Measurements from ENCODE around the gene TCP10L. TPM values are rescaled to one million over a fixed set of nuclear protein-coding genes. Genes with fewer than 3 reads are reported as not detected.
A peak's percentile ranks its signal among the peaks of the same experiment; 100 is the strongest.
"Not testable (repeated sequence)": the region's sequence is repeated elsewhere in the genome, so short reads cannot be mapped to it uniquely, and the experiment has no call there.

Gene TCP10L
- under 1 TPM in 2 of 4 donors, not detected in 2; 0.14 to 0.79 TPM for total RNA-seq

GRCh38 chr21:32585042-32585710 lies at the start of gene TCP10L:
TCP10L (minus strand) TSS chr21:32585523; CDS start chr21:32584304, 1,219 bp downstream.
- Histone ChIP-seq H3K4me1 (no peaks in the 10 kb centered on the region), H3K27me3 (no peaks in the 10 kb centered on the region), H3K9me3 (no peaks in the 10 kb centered on the region), H3K36me3 (no peaks in the 10 kb centered on the region), H3K4me3 (no peak within 1 kb of the TSS), H3K27ac (no peak within 1 kb of the TSS)
- in situ Hi-C loops (cut with MboI; ENCODE audit: low pct_ligation_motif_present in 1 of 4, low pct_unique_long_range_greater_than_20kb in 1 of 4, low sequenced_read_pairs in 3 of 4) (no loop called here), intact Hi-C loops (cut with DNase I; ENCODE audit: low total_unique reads) (no loop called here)
- WGBS, 2 donors (ENCODE audit: low coverage in 1 of 2): 78 to 83% methylated on average over 7 to 17 of the region's 17 CpGs
- TF ChIP-seq POLR2A (IDR thresholded peaks at IDR 0.05): no peak
- no peak for TF ChIP-seq CTCF (IDR thresholded peaks at IDR 0.05)
- no peak for TF ChIP-seq EP300 (IDR thresholded peaks at IDR 0.05; ENCODE audit: low read depth)
- TF ChIP-seq POLR2AphosphoS5 (IDR thresholded peaks at IDR 0.05): no peak
- no peak for DNase-seq

GRCh38 chr21:32626621-32627196 lies 41.4 kb upstream of the TCP10L start:
- in situ Hi-C loops (cut with MboI; ENCODE audit: low pct_ligation_motif_present in 1 of 4, low pct_unique_long_range_greater_than_20kb in 1 of 4, low sequenced_read_pairs in 3 of 4): no loop called here
- Histone ChIP-seq H3K4me1 (no peaks in the 10 kb centered on the region), H3K36me3 (peaks cover 0 to 12% (median 4%) of the 10 kb centered on the region in 4 donors), H3K4me3 (no peak overlapping the region), H3K27me3 (peaks cover 3% of the 10 kb centered on the region), H3K27ac (no peak overlapping the region), H3K9me3 (no peaks in the 10 kb centered on the region)
- TF ChIP-seq EP300 (IDR thresholded peaks at IDR 0.05; ENCODE audit: low read depth): no peak
- DNase-seq: no peak
- WGBS, 2 donors (ENCODE audit: low coverage in 1 of 2): 92% methylated on average over 3 of the region's 3 CpGs
- intact Hi-C loops (cut with DNase I; ENCODE audit: low total_unique reads): no loop called here

GRCh38 chr21:32618218-32618617 lies 32.9 kb upstream of the TCP10L start:
- H3K36me3 ChIP-seq; H3K9me3 ChIP-seq; intact Hi-C loops (cut with DNase I; ENCODE audit: low total_unique reads); H3K4me3 ChIP-seq; in situ Hi-C loops (cut with MboI; ENCODE audit: low pct_ligation_motif_present in 1 of 4, low pct_unique_long_range_greater_than_20kb in 1 of 4, low sequenced_read_pairs in 3 of 4); DNase-seq; H3K27ac ChIP-seq; H3K4me1 ChIP-seq: not testable (repeated sequence)
- peaks cover 29% of the 10 kb centered on the region for H3K27me3 ChIP-seq
- 88% methylated on average over 6 of the region's 6 CpGs; no CpG with 5 or more reads in 1 of the 2 donors for WGBS, 2 donors (ENCODE audit: low coverage in 1 of 2)

GRCh38 chr21:32613436-32614043 lies 28.2 kb upstream of the TCP10L start:
- WGBS, 2 donors (ENCODE audit: low coverage in 1 of 2): 79 to 82% methylated on average over 9 to 16 of the region's 16 CpGs
- Histone ChIP-seq H3K27me3 (peaks cover 3% of the 10 kb centered on the region), H3K4me3 (peak overlapping the region; percentile 75 to 99 (median 86)), H3K36me3 (no peaks in the 10 kb centered on the region), H3K9me3 (no peaks in the 10 kb centered on the region), H3K27ac (peak overlapping the region; percentile 88 to 99 (median 91)), H3K4me1 (peaks cover 3 to 18% (median 11%) of the 10 kb centered on the region in 4 donors)
- no peak for DNase-seq
- no peak for TF ChIP-seq POLR2A (IDR thresholded peaks at IDR 0.05)
- no peak for TF ChIP-seq CTCF (IDR thresholded peaks at IDR 0.05)
- no peak for TF ChIP-seq EP300 (IDR thresholded peaks at IDR 0.05; ENCODE audit: low read depth)
- TF ChIP-seq POLR2AphosphoS5 (IDR thresholded peaks at IDR 0.05): no peak
- intact Hi-C loops (cut with DNase I; ENCODE audit: low total_unique reads): no loop called here
- in situ Hi-C loops (cut with MboI; ENCODE audit: low pct_ligation_motif_present in 1 of 4, low pct_unique_long_range_greater_than_20kb in 1 of 4, low sequenced_read_pairs in 3 of 4): no loop called here

GRCh38 chr21:32612999-32613337 lies 27.6 kb upstream of the TCP10L start:
- in situ Hi-C loops (cut with MboI; ENCODE audit: low pct_ligation_motif_present in 1 of 4, low pct_unique_long_range_greater_than_20kb in 1 of 4, low sequenced_read_pairs in 3 of 4): no loop called here
- H3K27ac ChIP-seq: peak overlapping the region; percentile 88 to 99 (median 91)
- DNase-seq: no peak
- no peaks in the 10 kb centered on the region for H3K36me3 ChIP-seq
- TF ChIP-seq POLR2AphosphoS5 (IDR thresholded peaks at IDR 0.05) (no peak), CTCF (IDR thresholded peaks at IDR 0.05) (no peak), EP300 (IDR thresholded peaks at IDR 0.05; ENCODE audit: low read depth) (no peak)
- peaks cover 3 to 18% (median 11%) of the 10 kb centered on the region in 4 donors for H3K4me1 ChIP-seq
- WGBS, 2 donors (ENCODE audit: low coverage in 1 of 2): 3 to 6% methylated on average over 6 to 15 of the region's 15 CpGs
- intact Hi-C loops (cut with DNase I; ENCODE audit: low total_unique reads): no loop called here
- H3K9me3 ChIP-seq: no peaks in the 10 kb centered on the region
- peaks cover 3% of the 10 kb centered on the region for H3K27me3 ChIP-seq
- peak overlapping the region; percentile 75 to 99 (median 86) for H3K4me3 ChIP-seq

All from transverse colon (tissue), 4 donors.